ENCODE measurements around the gene TRAPPC2L. TPM values are rescaled to one million over a fixed set of nuclear protein-coding genes. Genes with fewer than 3 reads are reported as not detected.

Gene TRAPPC2L
- total and polyA plus RNA-seq, 2 experiments from 2014 or later, result 30.9 to 114 TPM

GRCh38 chr16:88907768-88908167, 50.8 kb downstream of the TRAPPC2L start:
- no peak overlapping the region for H3K27ac ChIP-seq
- no peaks in the 10 kb centered on the region for H3K27me3 ChIP-seq
- DNase-seq (ENCODE audit: low read depth in 1 of 2, low spot score in 1 of 2), result peak in 1 of 2 donors; percentile 18
- no peaks in the 10 kb centered on the region for H3K4me1 ChIP-seq (ENCODE audit: low read depth)
- no peaks in the 10 kb centered on the region for H3K9me3 ChIP-seq (ENCODE audit: low read depth)
- no peaks in the 10 kb centered on the region for H3K36me3 ChIP-seq
- no peak for TF ChIP-seq CTCF (IDR thresholded peaks at IDR 0.05; ENCODE audit: low read depth, low read length)
- no peak overlapping the region for H3K4me3 ChIP-seq

- no peaks in the 10 kb centered on the region for H3K4me1 ChIP-seq (ENCODE audit: low read depth)
- TF ChIP-seq CTCF (IDR thresholded peaks at IDR 0.05; ENCODE audit: low read depth, low read length), result no peak
- no peak for DNase-seq (ENCODE audit: low read depth in 1 of 2, low spot score in 1 of 2)
- H3K27ac ChIP-seq, result no peak overlapping the region
- H3K27me3 ChIP-seq, result no peaks in the 10 kb centered on the region
- H3K36me3 ChIP-seq, result no peaks in the 10 kb centered on the region
- no peaks in the 10 kb centered on the region for H3K9me3 ChIP-seq (ENCODE audit: low read depth)
- H3K4me3 ChIP-seq, result no peak overlapping the region
Measured at GRCh38 chr16:88908307-88908706, 51.4 kb downstream of the TRAPPC2L start.

GRCh38 chr16:88909431-88910210, 52.7 kb downstream of the TRAPPC2L start:
- no peaks in the 10 kb centered on the region for H3K9me3 ChIP-seq (ENCODE audit: low read depth)
- no peak overlapping the region for H3K27ac ChIP-seq
- no peaks in the 10 kb centered on the region for H3K36me3 ChIP-seq
- H3K27me3 ChIP-seq, result no peaks in the 10 kb centered on the region
- H3K4me3 ChIP-seq, result no peak overlapping the region
- TF ChIP-seq CTCF (IDR thresholded peaks at IDR 0.05; ENCODE audit: low read depth, low read length), result no peak
- no peaks in the 10 kb centered on the region for H3K4me1 ChIP-seq (ENCODE audit: low read depth)
- no peak for DNase-seq (ENCODE audit: low read depth in 1 of 2, low spot score in 1 of 2)

- no peak overlapping the region for H3K27ac ChIP-seq
- no peaks in the 10 kb centered on the region for H3K27me3 ChIP-seq
- no peaks in the 10 kb centered on the region for H3K4me1 ChIP-seq (ENCODE audit: low read depth)
- H3K4me3 ChIP-seq, result no peak overlapping the region
- TF ChIP-seq CTCF (IDR thresholded peaks at IDR 0.05; ENCODE audit: low read depth, low read length), result no peak
- no peaks in the 10 kb centered on the region for H3K9me3 ChIP-seq (ENCODE audit: low read depth)
- no peaks in the 10 kb centered on the region for H3K36me3 ChIP-seq
- peak in 1 of 2 donors; percentile 10 for DNase-seq (ENCODE audit: low read depth in 1 of 2, low spot score in 1 of 2)
Measured at GRCh38 chr16:88910284-88911135, 53.6 kb downstream of the TRAPPC2L start.

- DNase-seq (ENCODE audit: low read depth in 1 of 2, low spot score in 1 of 2), result no peak
- Histone ChIP-seq H3K27me3 (no peaks in the 10 kb centered on the region), H3K9me3 (ENCODE audit: low read depth) (no peaks in the 10 kb centered on the region), H3K4me1 (ENCODE audit: low read depth) (no peaks in the 10 kb centered on the region), H3K36me3 (no peaks in the 10 kb centered on the region), H3K4me3 (no peak overlapping the region), H3K27ac (no peak overlapping the region)
- TF ChIP-seq CTCF (IDR thresholded peaks at IDR 0.05; ENCODE audit: low read depth, low read length), result no peak
Measured at GRCh38 chr16:88911136-88911945, 54.4 kb downstream of the TRAPPC2L start.
